ENCODE data around the gene C5orf15. TPM values are rescaled to one million over a fixed set of nuclear protein-coding genes. Genes with fewer than 3 reads are reported as not detected.
"Not testable (repeated sequence)": the region's sequence is repeated elsewhere in the genome, so short reads cannot be mapped to it uniquely, and the experiment has no call there.

The C5orf15 gene
- total RNA-seq, 1 experiment from 2014 or later = 64.7 TPM

DNA sequence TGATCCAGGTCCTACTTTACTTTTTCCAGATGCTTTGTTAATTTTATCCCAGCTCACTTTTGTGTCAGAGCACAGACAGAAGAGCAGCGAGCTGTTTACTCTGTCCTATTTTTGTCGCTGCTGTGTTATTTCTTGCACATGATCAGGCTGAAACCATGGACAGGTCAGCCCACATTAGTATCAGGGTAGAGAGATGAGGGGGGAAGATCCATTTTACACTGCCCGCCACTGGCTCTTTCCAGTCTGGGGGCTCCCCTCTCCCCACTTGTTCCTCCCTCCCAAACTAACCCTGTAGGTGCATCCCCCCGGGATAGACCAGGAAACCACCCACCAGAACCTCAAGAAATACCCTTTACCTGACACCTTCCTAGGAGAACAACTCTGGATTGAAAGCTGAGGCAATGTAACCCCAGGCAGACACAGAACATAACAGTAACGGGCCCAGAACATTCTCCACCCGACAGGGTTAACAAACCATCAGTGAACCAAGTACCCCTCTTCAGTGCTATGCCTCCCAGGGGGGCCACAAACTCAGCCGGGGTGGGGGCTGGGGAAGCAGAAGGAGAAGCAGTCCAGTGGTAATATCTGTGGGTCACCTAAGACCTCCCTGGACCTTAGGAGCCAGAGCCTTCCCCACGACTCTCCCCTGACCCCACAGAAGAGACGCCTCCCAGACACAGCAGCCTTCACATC, 26.0 kb upstream of the C5orf15 start:
- no peak for DNase-seq (ENCODE audit: low read depth)

- DNase-seq (ENCODE audit: low read depth) = peak; percentile 63
Observed at GRCh38 chr5:133993185-133993936, 24.9 kb upstream of the C5orf15 start.

GRCh38 chr5:133992429-133993155, 24.2 kb upstream of the C5orf15 start:
- DNase-seq (ENCODE audit: low read depth) = no peak

GRCh38 chr5:133991171-133991910, 22.9 kb upstream of the C5orf15 start:
- DNase-seq (ENCODE audit: low read depth) = no peak

DNA sequence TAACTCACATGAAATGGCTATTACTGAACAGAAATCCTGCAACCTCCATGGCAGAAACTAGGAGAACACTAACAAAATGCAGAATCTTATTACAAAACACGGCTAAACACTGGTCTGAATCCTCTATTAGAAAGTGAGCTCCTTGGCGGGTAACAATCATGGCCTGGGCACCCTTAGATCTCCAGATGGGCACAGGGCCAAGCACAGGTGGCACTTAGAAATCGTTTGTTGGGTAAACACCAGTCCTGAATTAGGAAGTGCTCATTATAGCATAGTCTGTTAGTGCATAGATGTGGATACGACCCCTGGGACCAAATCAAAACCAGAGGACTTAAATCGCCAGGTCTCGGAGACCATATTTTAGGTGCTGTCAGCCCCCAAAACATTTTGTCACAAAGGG, 22.0 kb upstream of the C5orf15 start:
- DNase-seq (ENCODE audit: low read depth) = no peak

DNA sequence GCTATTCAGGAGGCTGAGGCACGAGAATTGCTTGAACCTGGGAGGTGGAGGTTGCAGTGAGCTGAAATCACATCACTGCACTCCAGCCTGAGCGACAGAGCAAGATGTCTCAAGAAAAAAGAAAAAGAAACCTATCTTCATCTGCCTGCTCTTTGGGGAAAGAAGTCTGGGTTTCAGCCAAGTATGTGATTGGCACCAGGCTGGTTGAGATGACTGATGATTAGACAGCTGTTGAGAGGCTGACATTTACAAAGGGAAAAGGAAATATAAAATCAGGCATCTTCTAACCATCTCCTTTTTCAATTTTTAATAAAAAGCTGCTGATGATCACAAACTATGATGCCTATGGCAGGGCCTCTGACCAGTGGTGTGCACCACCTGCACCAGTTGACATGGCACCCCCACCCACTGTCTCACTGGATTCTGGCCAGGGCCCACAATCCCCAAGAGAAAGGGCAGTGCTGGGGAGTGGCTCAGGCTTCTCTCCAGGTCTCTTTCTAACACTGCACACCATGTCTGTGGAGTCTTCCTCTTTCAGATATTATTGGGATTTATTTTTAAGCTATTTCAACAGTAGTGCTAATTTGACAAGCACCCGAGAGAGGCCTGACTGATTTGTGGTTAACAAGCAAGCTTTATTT, 17.2 kb upstream of the C5orf15 start:
- no peak for DNase-seq (ENCODE audit: low read depth)

DNA sequence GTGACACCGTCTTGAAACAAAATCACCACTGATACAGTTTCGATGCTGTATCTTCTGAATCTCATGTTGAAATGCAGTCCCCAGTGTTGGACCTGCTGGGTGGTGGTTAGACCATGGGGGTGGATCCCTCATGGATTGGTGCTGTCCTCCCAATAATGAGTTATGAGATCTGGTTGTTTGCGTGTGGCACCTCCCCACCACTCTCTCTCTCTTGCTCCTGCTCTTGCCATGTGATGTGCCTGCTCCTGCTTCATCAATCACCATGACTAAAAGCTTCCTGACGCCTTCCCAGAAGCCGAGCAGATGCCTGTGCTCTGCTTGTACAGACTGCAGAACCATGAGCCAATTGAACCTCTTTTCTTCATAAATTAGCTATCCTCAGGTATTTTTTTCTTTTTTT, 15.2 kb upstream of the C5orf15 start:
- no peak for DNase-seq (ENCODE audit: low read depth)

DNA sequence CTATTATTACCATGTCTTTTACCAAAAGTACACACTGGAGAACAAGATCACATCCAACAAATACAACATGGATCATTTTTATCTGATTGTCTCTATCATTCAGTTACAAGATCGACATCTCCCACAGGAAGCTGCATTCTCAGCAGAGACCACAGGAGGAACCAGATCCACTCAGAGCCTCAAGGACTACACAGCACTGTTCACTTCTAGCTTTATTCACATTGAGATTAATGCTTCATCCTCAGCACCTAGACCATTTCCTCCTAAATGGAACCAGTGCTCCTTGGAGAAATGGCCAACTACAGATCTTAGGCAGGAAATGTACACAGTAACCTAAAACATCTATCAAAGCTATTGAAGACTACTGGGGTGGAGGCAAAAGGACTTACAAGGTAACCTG, 13.3 kb upstream of the C5orf15 start:
- DNase-seq (ENCODE audit: low read depth) = no peak

DNA sequence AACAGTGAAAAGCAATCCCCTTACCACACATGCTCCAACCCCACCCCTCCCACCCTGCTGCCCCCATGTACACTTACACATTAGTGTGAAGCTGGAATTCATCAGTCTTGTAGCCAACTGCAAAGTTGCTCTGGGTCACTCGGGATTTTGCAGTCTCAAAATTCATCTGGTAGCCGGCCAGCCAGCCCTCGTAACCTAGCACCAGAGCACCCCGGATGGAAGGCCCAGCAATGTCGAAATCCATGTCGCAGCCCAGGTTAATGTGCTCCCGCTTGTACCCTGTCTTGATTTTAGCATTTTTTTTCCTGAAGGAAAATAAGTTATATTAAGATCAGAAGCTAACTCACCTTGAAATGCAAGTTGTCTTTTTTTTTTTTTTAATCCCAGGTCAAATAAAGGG, 12.2 kb upstream of the C5orf15 start:
- DNase-seq (ENCODE audit: low read depth) = no peak

DNA sequence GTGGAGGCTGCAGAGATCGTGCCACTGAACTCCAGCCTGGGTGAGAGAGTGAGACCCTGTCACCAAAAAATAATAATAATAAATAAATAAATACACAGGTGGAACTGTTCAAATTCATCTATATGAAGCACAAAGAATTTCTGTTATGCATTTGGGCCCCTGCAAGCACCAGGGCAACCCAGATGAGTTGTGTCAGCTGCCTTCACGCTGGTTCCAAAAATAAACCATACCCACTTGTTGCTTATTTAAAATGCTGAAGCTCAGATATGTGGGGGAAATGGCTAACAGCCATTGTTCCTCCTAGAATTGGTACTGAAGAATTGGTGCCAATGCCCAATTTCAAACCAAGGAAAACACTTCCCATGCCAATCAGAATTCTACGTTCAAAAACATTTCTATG, 10.5 kb upstream of the C5orf15 start:
- DNase-seq (ENCODE audit: low read depth) = no peak

DNA sequence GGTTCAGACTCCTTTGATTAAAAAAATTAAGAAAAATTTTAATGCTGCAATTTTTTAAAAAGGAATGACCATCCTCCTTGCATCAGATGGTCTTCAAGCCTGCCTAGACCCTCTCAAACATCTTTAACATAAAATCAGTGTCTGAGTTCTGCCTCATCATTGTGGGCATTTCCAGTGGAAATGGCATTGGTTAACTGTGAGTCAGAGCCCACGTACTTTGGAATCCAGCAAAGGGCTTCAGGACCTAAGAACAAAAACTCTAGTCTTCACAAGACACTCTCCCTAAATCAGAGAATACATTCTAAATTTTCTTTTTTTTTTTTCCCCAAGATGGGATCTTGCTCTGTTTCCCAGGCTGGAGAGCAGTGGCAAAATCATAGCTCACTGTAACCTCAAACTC, 9.4 kb upstream of the C5orf15 start:
- DNase-seq (ENCODE audit: low read depth) = peak; percentile 82

- DNase-seq (ENCODE audit: low read depth) = no peak
Observed at GRCh38 chr5:133977161-133977787, 8.8 kb upstream of the C5orf15 start.

- DNase-seq (ENCODE audit: low read depth) = not testable (repeated sequence)
Observed at GRCh38 chr5:133975546-133975945, 7.1 kb upstream of the C5orf15 start.

- DNase-seq (ENCODE audit: low read depth) = no peak
Observed at GRCh38 chr5:133974142-133974541, 5.7 kb upstream of the C5orf15 start.

GRCh38 chr5:133970325-133970909, 2.0 kb upstream of the C5orf15 start:
- no peak for DNase-seq (ENCODE audit: low read depth)

DNA sequence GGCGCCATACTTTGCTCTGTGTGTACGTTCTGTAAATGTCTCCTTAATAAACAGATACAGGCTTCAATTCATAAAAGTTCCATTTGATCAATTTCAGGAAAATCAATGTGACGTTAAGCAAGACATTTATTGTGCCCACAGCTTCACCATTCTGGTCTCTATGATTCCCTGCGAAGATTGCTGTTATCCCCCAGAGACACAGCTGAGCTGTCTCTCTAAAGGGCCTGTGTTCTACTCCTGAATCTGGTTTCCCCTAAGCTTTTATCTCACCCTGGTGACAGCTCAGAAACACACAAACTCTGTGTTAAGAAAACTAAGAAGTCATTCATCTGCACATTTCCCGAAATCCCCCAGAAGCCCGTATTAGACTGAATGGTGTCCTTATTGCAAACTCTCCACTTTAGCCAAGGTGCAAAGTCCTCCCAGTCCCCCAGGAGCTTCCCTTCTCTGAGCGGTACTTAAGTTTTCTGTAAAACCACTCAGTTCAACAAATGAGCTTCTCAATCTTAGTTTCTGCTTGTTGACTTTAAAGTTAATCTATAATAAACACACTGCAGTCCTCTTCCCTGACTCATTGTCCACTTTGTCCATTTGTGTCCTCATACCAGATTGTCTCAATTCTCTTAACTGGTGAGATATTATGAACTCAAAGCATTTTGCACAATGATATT, 1.4 kb upstream of the C5orf15 start:
- no peak for DNase-seq (ENCODE audit: low read depth)

GRCh38 chr5:133967698-133968203, 674 bp downstream of the C5orf15 start:
- peak; percentile 24 for DNase-seq (ENCODE audit: low read depth)

DNA sequence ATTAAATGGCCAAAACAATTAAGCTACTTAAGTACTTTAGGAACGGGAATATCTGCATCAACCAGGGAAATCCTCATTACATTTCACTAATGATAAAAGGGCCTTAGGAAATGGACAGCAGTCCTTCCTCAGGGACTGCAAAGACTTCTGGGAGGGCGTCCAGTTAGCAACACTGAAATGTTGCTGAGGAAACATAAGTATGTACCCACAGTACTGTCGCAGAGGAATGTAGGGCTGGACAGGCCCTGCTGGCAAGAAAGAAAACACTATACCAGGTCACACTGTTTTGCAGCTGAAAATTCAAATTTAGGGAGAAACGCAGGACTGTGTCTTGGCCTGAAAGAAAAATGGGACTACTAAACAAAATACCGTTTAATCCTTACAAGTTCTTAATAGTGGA, 1.3 kb downstream of the C5orf15 start:
- DNase-seq (ENCODE audit: low read depth) = no peak

GRCh38 chr5:133966090-133966489, 2.3 kb downstream of the C5orf15 start:
- DNase-seq (ENCODE audit: low read depth) = no peak
